ENCODE measurements around the gene IL9R. TPM values are rescaled to one million over a fixed set of nuclear protein-coding genes. Genes with fewer than 3 reads are reported as not detected.

IL9R gene, protein sequence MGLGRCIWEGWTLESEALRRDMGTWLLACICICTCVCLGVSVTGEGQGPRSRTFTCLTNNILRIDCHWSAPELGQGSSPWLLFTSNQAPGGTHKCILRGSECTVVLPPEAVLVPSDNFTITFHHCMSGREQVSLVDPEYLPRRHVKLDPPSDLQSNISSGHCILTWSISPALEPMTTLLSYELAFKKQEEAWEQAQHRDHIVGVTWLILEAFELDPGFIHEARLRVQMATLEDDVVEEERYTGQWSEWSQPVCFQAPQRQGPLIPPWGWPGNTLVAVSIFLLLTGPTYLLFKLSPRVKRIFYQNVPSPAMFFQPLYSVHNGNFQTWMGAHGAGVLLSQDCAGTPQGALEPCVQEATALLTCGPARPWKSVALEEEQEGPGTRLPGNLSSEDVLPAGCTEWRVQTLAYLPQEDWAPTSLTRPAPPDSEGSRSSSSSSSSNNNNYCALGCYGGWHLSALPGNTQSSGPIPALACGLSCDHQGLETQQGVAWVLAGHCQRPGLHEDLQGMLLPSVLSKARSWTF
- not detected for total RNA-seq

DNA sequence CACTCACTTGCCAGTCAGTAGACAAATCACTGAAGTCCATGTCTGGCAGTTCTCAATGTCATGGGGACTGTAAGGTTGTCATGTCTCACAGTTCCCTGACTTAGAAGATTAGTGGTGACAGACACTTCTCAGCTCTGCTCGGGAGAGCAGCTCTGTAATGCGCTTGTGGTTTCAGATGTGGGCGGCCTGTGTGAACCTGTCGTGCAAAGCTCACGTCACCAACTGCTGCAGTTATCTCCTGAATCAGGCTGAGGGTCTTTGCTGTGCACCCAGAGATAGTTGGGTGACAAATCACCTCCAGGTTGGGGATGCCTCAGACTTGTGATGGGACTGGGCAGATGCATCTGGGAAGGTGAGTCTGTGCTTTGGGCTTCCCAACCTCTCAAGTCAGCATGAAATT is at the start of gene IL9R:
Gene IL9R, plus strand, starts transcription at position 261 of the 400 bp plus-strand sequence. Its CDS starts 64 bp downstream, at position 325.
- TF ChIP-seq, protein P1, sequence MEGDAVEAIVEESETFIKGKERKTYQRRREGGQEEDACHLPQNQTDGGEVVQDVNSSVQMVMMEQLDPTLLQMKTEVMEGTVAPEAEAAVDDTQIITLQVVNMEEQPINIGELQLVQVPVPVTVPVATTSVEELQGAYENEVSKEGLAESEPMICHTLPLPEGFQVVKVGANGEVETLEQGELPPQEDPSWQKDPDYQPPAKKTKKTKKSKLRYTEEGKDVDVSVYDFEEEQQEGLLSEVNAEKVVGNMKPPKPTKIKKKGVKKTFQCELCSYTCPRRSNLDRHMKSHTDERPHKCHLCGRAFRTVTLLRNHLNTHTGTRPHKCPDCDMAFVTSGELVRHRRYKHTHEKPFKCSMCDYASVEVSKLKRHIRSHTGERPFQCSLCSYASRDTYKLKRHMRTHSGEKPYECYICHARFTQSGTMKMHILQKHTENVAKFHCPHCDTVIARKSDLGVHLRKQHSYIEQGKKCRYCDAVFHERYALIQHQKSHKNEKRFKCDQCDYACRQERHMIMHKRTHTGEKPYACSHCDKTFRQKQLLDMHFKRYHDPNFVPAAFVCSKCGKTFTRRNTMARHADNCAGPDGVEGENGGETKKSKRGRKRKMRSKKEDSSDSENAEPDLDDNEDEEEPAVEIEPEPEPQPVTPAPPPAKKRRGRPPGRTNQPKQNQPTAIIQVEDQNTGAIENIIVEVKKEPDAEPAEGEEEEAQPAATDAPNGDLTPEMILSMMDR (IDR thresholded peaks at IDR 0.05; ENCODE audit: low read depth), result no peak

DNA sequence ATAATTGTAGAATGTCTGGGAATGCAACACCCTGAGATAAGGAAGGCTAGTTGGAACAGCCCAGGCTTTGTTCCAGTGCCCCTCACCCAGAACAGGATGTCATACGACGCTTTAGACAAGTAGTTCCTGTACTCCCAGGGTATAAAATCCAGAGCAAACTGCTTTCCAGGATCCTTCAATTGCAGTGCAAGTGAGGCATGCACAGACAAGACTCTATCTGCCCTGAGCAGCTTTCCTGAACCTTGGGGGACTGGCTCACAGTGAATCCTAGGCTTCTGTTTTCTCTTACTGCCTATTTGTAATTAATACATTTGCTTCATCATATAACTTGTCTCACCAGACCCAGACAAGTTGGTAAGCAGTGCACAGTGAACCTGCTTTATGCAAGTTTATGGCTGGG is 48.4 kb upstream of the IL9R start:
- TF ChIP-seq, protein P1 (IDR thresholded peaks at IDR 0.05; ENCODE audit: low read depth), result no peak

DNA sequence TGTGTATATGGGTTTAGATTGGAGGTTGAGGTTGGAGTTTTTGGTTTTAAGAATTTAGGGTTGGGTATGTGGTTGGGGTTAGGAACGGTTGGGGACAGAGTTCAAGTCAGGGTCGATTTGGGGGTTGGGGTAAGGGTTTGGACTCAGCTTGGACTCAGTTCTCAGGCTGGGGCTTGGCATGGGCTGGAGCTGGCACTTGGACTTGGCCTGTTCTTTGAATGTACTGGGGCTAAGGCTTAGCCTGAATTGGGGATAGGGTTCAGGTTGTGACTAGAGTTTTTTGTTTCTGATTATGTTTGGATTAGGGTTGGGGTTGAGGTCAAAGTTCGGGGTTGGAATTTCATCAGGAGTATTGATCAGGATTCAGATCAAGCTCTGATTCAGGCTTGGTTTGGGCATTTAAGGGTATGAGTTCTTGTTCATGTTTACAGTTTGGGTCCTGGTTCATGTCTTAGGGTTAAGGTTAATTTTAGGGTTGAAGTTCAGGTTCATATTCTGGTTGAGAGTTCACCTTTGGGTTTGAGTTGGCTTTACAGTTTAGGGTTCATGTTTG is 46.2 kb upstream of the IL9R start:
- TF ChIP-seq, protein P1 (IDR thresholded peaks at IDR 0.05; ENCODE audit: low read depth), result no peak

DNA sequence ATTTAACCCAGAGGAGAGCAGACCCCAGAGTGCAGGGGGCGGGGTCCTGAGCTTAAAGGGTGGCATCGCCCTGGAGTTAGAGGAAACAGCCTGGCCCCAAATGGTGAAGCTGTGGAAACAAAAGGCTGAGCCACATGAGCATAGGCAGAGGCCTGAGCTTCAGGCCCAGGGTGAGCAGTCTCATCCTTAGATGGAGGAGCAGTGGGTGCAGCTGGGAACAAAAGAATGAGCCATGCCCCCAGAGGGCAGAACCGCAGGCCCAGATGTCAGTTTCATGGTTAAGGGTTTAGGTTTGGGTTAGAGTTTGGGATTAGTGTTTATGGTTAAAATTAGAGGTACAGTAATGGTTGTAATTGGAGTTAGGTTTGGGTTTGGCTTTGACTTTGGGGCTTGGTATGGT is 44.4 kb upstream of the IL9R start:
- TF ChIP-seq, protein P1 (IDR thresholded peaks at IDR 0.05; ENCODE audit: low read depth), result no peak

DNA sequence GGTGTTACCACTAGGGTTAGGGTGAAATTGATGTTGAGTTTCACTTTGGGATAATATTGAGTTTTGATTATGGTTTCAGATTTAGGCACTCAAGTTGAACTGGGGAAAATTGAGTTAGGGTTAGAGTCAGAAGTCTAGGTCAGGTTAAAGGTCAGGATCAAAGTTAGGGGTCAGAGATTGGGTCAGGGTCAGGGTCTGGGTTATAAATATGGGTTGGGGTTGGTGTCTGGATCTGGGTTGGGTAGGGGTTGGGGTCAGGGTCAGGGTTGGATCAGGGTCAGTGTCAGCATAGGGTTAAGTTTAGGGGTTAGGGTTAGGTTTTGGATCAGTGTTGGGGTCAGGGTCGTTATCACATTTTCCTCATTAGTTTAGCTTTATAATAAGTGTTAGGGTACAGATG is 42.7 kb upstream of the IL9R start:
- TF ChIP-seq, protein P1 (IDR thresholded peaks at IDR 0.05; ENCODE audit: low read depth), result no peak

DNA sequence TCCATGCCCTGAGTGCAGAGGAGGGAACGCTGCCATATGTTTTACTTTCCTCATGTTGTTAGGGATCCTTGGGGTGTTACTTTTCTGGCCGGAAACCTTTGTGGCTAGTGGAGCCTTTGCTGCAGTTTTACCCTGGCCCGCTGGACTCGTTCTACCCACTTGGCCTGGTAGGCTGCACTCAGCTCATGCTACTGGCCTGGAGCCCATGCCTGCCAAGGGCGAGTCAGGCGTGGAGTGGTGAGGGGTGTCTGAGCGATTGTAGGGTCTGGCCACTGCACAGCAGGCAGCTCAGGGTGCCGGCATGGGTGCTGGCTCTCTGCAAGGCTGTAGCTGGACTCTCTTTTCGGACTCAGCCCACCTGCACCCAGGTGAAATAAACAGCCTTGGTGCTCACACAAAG is 41.4 kb upstream of the IL9R start:
- TF ChIP-seq, protein P1 (IDR thresholded peaks at IDR 0.05; ENCODE audit: low read depth), result no peak

DNA sequence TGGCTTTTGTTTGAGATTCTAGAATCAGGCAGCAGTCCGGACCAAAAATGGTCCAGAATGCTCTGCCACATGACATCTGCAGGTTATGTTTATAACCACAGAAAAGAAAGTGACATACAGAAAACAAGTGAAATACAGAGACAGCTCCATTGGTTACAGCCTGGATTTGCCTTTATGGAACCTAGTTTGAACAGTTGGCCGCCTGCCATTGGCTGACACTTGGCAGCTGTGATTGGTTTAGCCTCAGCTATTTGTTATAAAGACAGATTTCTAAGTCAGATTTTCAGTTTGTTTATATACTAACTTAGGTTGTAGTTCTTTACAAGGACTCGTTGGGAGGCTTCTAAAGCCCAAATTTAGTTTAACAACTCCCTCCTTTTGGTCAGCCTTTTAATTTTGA is 40.8 kb upstream of the IL9R start:
- TF ChIP-seq, protein P1 (IDR thresholded peaks at IDR 0.05; ENCODE audit: low read depth), result no peak
